ENCODE results near the gene ADAMTS10. TPM values are rescaled to one million over a fixed set of nuclear protein-coding genes. Genes with fewer than 3 reads are reported as not detected.

Gene ADAMTS10
- total and polyA plus RNA-seq, 10 of the 15 experiments (the other 5 are each of a cell fraction or from before 2014, with no cell fraction given), result 0.01 to 2.5 (median 0.42) TPM; not detected in 3

DNA sequence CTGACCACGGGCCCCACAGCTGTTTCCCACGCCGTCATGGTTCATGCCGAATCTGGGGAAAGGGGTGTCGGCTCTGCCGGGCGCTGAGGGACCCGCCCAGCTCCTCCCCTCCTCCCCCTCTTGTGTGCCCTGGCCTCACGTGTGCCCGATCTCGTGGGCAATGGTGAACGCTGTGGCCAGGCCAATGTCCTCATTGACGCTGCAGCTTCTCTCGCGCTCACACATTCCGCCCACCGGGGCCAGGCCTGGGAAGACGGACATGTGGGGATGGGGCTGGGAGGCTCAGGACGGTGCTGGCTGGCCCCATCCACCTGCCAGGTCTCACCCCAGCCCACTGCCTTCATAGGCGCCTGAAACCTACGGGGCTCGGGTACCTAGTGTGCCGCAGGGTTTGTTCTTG is 14.3 kb downstream of the ADAMTS10 start (continued):
- TF ChIP-seq, protein P1, sequence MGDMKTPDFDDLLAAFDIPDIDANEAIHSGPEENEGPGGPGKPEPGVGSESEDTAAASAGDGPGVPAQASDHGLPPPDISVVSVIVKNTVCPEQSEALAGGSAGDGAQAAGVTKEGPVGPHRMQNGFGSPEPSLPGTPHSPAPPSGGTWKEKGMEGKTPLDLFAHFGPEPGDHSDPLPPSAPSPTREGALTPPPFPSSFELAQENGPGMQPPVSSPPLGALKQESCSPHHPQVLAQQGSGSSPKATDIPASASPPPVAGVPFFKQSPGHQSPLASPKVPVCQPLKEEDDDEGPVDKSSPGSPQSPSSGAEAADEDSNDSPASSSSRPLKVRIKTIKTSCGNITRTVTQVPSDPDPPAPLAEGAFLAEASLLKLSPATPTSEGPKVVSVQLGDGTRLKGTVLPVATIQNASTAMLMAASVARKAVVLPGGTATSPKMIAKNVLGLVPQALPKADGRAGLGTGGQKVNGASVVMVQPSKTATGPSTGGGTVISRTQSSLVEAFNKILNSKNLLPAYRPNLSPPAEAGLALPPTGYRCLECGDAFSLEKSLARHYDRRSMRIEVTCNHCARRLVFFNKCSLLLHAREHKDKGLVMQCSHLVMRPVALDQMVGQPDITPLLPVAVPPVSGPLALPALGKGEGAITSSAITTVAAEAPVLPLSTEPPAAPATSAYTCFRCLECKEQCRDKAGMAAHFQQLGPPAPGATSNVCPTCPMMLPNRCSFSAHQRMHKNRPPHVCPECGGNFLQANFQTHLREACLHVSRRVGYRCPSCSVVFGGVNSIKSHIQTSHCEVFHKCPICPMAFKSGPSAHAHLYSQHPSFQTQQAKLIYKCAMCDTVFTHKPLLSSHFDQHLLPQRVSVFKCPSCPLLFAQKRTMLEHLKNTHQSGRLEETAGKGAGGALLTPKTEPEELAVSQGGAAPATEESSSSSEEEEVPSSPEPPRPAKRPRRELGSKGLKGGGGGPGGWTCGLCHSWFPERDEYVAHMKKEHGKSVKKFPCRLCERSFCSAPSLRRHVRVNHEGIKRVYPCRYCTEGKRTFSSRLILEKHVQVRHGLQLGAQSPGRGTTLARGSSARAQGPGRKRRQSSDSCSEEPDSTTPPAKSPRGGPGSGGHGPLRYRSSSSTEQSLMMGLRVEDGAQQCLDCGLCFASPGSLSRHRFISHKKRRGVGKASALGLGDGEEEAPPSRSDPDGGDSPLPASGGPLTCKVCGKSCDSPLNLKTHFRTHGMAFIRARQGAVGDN (IDR thresholded peaks at IDR 0.05), result no peak
- TF ChIP-seq HDGF (IDR thresholded peaks at IDR 0.05), result no peak
- no peak for TF ChIP-seq MEF2B (IDR thresholded peaks at IDR 0.05; ENCODE audit: partially characterized antibody, poor library complexity, severe bottlenecking)
- TF ChIP-seq RB1 (IDR thresholded peaks at IDR 0.05; ENCODE audit: borderline replicate concordance), result no peak
- TF ChIP-seq TCF12 (IDR thresholded peaks at IDR 0.05; ENCODE audit: low read depth, low read length), result no peak
- TF ChIP-seq JUNB (IDR thresholded peaks at IDR 0.05), result no peak

DNA sequence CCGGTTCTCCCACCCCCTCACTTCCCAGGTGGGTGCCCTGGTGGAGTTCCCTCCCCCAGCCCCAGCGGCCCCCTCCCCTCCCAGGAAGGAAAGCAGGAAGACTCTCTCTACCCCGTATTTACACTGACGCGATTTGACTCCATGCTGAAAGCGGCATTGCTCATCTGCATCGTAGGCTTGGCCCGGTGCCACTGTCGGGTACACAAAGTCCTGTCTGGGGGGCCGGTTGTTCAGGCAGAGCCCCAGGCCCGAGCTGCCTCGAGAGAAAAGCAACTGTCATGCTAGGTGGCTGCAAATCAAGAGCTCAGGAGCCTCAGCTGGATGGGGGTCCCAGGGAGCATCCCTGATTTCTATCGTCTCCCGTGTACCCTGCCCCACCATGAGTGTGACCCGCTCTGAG is 14.9 kb downstream of the ADAMTS10 start:
- POLR2A ChIA-PET, result no interaction called here
- Histone ChIP-seq H3K9ac (ENCODE audit: control insufficient read depth, insufficient read depth, low read length) (no peak overlapping the region), H3K4me2 (ENCODE audit: control insufficient read depth, insufficient read depth) (no peak overlapping the region), H3K4me1 (ENCODE audit: control insufficient read depth, insufficient read depth, low read length) (no peaks in the 10 kb centered on the region), H2AFZ (ENCODE audit: control insufficient read depth, low read depth, low read length) (no peak overlapping the region), H4K20me1 (ENCODE audit: control insufficient read depth, insufficient read depth) (no peaks in the 10 kb centered on the region), H3K36me3 (ENCODE audit: control insufficient read depth in 2 of 2, insufficient read depth in 2 of 2, low read length in 1 of 2) (no peaks in the 10 kb centered on the region), H3K27ac (ENCODE audit: control insufficient read depth, insufficient read depth) (no peak overlapping the region), H3K79me2 (ENCODE audit: control insufficient read depth, insufficient read depth, low read length) (no peaks in the 10 kb centered on the region), H3K27me3 (replicated peaks in 1 of 2; ENCODE audit: control insufficient read depth in 2 of 2, insufficient read depth in 2 of 2, low read length in 1 of 2) (no peaks in the 10 kb centered on the region), H3K9me3 (replicated peaks; ENCODE audit: control insufficient read depth, insufficient read depth, low read length) (peaks cover 6% of the 10 kb centered on the region; the same call in 2 of the 3 replicates), H3K4me3 (no peak overlapping the region)
- ATAC-seq (no peak), FAIRE-seq (no peak), DNase-seq (ENCODE audit: low read depth, low spot score) (no peak)
- SMC1A ChIA-PET (ENCODE audit: uncharacterized antibody, unreplicated experiment), result no interaction called here
- in situ Hi-C loops (cut with MboI), result no loop called here
- RAD21 ChIA-PET (ENCODE audit: unreplicated experiment), result no interaction called here
- no TSS peak for BruUV-seq (replicated peaks)
- CTCF ChIA-PET, result interaction anchor here (1.7 kb wide), 1 partner anchor 16 kb away, joined by 10 read pairs; no protein-coding TSS in a partner anchor
- 60% methylated on average over 13 of the region's 15 CpGs for WGBS (ENCODE audit: insufficient coverage, insufficient replicate concordance, low lambda C conversion rate, missing lambda C conversion rate)
- intact Hi-C loops (cut with micrococcal nuclease; ENCODE audit: unreplicated experiment), result no loop called here
- no peak for TF ChIP-seq CHD2 (IDR thresholded peaks at IDR 0.05; ENCODE audit: borderline replicate concordance, low read depth, low read length)
- no peak for TF ChIP-seq DPF2 (IDR thresholded peaks at IDR 0.05)
- no peak for TF ChIP-seq STAT3 (IDR thresholded peaks at IDR 0.05; ENCODE audit: low read depth, low read length)
- TF ChIP-seq, protein P2, sequence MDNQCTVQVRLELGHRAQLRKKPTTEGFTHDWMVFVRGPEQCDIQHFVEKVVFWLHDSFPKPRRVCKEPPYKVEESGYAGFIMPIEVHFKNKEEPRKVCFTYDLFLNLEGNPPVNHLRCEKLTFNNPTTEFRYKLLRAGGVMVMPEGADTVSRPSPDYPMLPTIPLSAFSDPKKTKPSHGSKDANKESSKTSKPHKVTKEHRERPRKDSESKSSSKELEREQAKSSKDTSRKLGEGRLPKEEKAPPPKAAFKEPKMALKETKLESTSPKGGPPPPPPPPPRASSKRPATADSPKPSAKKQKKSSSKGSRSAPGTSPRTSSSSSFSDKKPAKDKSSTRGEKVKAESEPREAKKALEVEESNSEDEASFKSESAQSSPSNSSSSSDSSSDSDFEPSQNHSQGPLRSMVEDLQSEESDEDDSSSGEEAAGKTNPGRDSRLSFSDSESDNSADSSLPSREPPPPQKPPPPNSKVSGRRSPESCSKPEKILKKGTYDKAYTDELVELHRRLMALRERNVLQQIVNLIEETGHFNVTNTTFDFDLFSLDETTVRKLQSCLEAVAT (IDR thresholded peaks at IDR 0.05), result no peak
- TF ChIP-seq PML (IDR thresholded peaks at IDR 0.05; ENCODE audit: low read length), result no peak
- no peak for TF ChIP-seq RB1 (IDR thresholded peaks at IDR 0.05; ENCODE audit: borderline replicate concordance)
- no peak for TF ChIP-seq CBFB (IDR thresholded peaks at IDR 0.05; ENCODE audit: low read depth)
- no peak for TF ChIP-seq ZNF24 (IDR thresholded peaks at IDR 0.05)
- no peak for TF ChIP-seq POU2F2 (IDR thresholded peaks at IDR 0.05; ENCODE audit: borderline replicate concordance, low read depth, low read length)
- no peak for TF ChIP-seq CHD1 (IDR thresholded peaks at IDR 0.05; ENCODE audit: low read depth, low read length)
- TF ChIP-seq ZNF207 (IDR thresholded peaks at IDR 0.05; ENCODE audit: borderline replicate concordance), result no peak
- TF ChIP-seq, protein P3, sequence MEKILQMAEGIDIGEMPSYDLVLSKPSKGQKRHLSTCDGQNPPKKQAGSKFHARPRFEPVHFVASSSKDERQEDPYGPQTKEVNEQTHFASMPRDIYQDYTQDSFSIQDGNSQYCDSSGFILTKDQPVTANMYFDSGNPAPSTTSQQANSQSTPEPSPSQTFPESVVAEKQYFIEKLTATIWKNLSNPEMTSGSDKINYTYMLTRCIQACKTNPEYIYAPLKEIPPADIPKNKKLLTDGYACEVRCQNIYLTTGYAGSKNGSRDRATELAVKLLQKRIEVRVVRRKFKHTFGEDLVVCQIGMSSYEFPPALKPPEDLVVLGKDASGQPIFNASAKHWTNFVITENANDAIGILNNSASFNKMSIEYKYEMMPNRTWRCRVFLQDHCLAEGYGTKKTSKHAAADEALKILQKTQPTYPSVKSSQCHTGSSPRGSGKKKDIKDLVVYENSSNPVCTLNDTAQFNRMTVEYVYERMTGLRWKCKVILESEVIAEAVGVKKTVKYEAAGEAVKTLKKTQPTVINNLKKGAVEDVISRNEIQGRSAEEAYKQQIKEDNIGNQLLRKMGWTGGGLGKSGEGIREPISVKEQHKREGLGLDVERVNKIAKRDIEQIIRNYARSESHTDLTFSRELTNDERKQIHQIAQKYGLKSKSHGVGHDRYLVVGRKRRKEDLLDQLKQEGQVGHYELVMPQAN (conservative IDR thresholded peaks at IDR 0.05), result no peak
- no peak for TF ChIP-seq MYB (IDR thresholded peaks at IDR 0.05; ENCODE audit: borderline replicate concordance, low read depth, low read length)
